Hepatic stellate cell (primary cell): ENCODE measurements around the gene GRID2.

Experiments
- DNase-seq: peaks from one replicate; pipeline ENCODE4 v3.0.0; 2011; ENCODE audit warnings: low spot score

The GRID2 gene

DNA sequence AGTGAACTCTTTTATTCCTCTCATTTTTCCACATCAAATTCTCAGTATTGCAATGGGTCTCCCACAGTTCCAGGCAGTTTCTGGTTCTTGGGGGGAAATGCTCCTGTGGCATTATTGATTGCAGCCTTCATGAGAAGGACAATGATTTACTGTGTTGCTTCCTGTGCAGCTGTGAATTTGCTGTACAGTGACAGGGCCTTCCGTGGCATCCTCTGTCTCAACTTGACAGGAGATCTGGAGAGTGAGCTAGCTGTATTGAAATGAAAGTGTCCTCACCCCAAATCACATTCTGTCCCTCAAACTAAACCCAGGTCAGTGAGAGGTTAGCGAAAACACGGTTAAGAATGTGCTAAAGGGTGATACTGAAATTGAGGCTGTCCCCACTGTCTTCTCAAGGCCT lies 1447.6 kb downstream of the GRID2 start:
- DNase-seq: no peak

DNA sequence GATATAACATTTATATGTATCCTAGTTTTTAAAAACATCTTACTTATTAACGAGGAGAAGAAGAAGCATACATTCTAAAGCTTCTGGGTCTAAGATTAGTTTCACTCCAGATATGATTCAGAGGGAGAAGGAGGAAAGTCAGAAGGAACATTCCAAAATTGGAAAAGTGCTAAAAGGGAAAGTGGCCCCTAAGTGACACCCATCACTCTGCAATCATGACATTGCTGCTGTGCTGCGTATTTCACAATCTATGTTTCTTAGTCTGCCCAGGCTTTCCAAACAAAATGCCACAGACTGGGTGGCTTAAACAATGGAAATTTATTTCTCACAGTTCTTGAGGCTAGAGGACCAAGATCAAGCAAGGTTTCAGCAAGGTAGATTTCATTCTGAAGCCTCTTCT lies 1452.3 kb downstream of the GRID2 start:
- DNase-seq: no peak

- no peak for DNase-seq
Measured at GRCh38 chr4:93759506-93759905, 1455.7 kb downstream of the GRID2 start.

GRCh38 chr4:93760284-93760683 lies 1456.5 kb downstream of the GRID2 start:
- no peak for DNase-seq

DNA sequence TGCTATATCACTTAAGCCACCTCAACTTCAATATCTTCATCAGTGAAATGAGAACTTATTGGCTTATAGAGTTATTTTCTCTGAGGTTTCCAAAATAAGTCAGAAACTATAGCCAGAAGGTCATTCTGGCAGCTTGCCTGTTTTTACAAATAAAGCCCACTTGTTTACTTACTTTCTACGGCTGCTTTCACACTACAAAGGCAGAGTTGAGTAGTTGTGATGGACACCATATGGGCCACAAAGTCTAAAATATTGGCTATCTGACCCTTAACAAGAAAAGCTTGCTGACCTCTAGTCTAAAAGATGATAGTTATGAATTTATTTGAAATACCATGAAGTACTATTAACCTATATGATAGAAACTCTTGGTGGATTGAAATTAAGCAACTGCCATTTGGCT lies 1457.5 kb downstream of the GRID2 start:
- no peak for DNase-seq

- peak; percentile 20 for DNase-seq
Measured at GRCh38 chr4:93764639-93765246, 1461.0 kb downstream of the GRID2 start.

DNA sequence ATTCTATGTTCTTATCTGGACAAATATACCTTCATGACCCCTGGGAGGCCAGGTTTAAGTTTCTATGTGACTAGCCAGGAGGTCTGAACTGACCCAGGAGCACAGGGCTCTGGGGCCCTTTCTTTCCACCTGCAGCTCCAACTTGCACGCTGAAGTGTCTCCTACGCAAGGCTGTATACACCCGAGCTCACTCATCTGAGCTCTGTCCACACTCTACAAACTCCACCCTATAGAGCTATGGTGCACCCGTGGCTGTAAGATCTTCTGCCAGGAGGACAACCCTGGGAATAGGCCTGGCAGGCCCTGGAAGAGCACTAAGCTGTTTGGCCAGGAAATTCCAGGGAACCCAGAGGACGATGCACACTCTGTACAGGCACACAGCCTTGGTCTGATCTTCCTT lies 1464.2 kb downstream of the GRID2 start:
- DNase-seq: no peak

DNA sequence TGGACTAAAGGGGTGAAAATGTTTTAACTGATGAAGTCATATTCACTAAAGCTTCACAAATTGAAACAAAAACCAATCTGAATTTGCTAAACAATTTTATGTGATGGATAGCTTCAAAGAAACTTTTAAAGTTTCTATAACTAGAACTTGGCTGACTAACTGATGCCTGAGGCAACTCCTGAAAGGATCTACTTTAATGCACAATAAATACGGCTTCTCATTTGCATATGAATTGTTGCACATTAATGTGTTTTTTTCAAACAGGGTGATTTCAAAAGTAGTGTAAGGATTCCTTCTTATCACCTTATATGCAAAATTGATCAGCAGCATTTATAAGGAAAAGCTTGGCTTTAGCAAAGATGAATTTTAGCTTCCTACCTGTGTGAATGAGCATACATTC lies 1466.4 kb downstream of the GRID2 start:
- no peak for DNase-seq

DNA sequence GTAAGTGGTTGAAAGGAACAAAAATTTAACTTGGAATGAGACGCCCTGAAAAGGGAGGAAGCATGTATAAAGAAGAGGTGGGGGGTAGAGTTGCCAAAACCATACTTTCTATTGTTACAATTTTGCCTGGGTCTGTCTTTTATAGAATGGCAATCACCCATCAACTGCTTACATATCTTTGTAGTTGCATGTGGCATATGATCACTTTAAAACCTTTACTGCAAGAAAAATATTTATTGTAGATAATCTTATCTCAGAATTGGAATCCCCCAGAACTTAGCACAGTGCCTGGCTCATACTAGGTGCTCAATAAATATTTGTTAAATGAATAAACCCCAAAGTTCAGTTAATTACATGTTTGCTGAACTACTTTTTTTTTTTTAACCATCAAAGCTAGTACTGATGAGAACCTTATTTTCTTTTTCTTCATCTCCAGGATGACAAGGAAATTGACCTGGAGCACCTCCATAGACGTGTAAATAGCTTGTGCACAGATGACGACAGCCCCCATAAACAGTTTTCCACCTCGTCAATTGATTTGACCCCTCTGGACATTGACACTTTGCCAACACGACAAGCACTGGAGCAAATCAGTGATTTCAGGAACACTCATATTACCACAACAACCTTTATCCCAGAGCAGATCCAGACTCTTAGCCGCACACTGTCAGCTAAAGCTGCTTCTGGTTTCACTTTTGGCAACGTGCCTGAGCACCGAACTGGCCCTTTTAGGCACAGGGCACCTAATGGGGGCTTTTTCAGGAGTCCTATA lies 1468.1 kb downstream of the GRID2 start:
- no peak for DNase-seq

DNA sequence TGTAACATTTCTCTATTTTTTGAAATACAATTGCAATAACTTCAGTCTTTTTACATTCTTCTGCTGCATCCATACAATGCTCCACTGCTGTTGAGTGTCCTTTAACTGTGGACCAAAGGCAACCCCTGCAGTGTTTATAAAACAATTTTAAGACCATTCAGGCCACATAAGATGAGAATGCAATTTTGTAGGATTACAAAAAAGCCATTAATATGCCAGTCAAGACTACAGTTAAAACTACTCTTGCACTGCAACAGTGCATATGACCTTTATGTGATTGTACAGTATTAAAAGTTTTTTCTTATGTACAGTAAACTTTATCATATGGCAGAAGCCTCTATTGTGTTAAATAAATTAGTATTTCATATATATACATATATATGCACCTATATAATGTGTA lies 1469.1 kb downstream of the GRID2 start:
- DNase-seq: no peak

GRCh38 chr4:93775551-93775950 lies 1471.8 kb downstream of the GRID2 start:
- no peak for DNase-seq

GRCh38 chr4:93776386-93777080 lies 1472.8 kb downstream of the GRID2 start:
- peak; percentile 2 for DNase-seq

- no peak for DNase-seq
Measured at GRCh38 chr4:93777081-93777460, 1473.3 kb downstream of the GRID2 start.

GRCh38 chr4:93779228-93779627 lies 1475.5 kb downstream of the GRID2 start:
- DNase-seq: no peak

- DNase-seq: no peak
Measured at GRCh38 chr4:93780080-93780479, 1476.3 kb downstream of the GRID2 start.

GRCh38 chr4:93781198-93781597 lies 1477.4 kb downstream of the GRID2 start:
- DNase-seq: no peak

DNA sequence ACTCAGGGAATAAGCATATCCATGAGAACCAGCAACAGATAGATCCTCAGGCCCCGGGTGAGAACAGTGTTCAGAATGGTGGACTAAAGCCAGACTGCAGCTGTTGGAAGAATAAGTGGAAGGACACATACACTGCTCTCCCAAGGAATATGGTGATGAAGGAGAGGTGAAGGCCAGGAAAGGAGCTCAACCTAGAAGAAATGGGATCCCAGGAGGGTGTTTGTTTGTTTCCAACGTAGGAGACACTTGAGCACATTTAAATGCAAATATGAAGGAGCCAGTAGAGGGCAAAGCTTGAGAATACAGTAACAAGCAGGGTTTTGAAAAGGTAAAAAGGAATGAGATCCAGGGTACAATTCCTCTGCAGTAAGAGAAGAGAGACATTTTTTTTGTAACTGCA lies 1482.4 kb downstream of the GRID2 start:
- DNase-seq: no peak

DNA sequence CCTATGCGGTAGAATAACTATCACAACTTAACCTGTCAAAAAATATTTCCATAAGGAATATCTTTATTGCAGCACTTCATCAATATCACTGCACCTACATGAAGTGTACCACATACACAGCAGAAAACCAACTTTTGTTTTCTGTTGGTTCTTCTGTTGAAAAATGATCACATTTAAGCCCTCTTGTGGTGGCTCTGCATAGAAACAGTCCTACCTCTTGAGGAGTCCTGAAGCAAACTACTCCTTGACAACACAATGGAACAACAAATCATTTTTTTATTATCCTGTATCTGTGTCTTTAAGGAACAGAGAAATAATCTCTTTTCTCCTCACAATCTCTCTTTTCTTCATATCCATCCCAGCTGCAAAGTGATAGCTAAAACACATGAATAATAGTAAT lies 1484.9 kb downstream of the GRID2 start:
- peak; percentile 16 for DNase-seq

GRCh38 chr4:93791570-93792195 lies 1487.9 kb downstream of the GRID2 start:
- peak; percentile 24 for DNase-seq

GRCh38 chr4:93802045-93802444 lies 1498.3 kb downstream of the GRID2 start:
- no peak for DNase-seq

- no peak for DNase-seq
Measured at GRCh38 chr4:93809773-93810172, 1506.0 kb downstream of the GRID2 start.

DNA sequence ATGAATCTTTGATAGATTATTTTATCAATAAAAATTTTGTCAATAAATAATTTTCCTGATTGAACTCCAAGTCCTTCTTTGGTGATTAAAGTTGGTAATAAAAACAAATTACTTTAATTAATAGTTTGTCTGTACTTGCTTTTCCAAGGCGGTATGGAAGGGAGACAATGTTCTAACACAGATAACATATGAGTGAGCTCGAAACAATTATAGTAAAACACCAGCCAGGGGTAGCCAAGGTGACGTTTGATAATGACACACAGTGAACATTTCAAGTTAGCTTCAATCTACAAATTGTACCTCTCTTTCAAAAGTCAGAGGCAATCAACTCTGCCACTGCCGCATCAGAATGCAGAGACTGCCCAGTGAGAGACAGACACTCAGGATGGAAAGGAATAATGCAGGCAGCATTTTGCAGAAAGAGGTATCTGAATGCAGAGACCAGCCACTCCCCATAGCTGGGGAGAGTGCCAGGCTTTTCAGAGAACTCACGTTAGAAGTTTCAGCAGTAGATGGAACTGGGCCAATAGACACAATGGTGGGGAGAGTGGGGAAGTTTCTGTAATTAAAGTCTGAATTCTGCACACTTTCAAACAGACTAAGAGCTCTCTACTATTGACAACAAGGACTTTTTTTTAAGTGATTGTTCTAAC lies 1506.7 kb downstream of the GRID2 start:
- no peak for DNase-seq
